ENCODE measurements around the gene MAOA. TPM values are rescaled to one million over a fixed set of nuclear protein-coding genes. Genes with fewer than 3 reads are reported as not detected.

MAOA gene
- total RNA-seq, 4 donors from 2014 or later: 155 to 184 (median 166) TPM

DNA sequence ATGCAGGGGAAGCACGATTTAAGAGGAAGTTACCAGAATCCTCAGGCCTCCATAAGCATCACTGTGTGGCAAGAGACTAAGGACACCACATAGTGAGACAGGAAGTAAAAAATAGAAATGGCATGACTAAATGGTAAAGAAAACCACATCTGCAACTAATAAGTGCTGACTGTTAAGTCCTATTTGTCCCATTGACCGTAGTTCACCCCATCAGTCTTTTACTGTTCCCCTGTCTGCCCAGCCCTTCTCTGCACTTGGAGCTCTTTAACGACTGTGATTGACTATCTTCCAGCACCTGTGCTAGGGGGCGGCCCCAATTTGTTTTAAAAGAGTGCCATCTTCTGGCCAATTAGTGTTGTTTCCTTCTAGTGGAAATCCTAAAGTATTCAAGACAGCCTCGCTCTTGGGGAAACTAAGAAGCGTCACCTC lies 94.2 kb downstream of the MAOA start:
- H3K4me3 ChIP-seq (ENCODE audit: low read depth, poor library complexity, severe bottlenecking): no peak overlapping the region
- TF ChIP-seq, protein P1, sequence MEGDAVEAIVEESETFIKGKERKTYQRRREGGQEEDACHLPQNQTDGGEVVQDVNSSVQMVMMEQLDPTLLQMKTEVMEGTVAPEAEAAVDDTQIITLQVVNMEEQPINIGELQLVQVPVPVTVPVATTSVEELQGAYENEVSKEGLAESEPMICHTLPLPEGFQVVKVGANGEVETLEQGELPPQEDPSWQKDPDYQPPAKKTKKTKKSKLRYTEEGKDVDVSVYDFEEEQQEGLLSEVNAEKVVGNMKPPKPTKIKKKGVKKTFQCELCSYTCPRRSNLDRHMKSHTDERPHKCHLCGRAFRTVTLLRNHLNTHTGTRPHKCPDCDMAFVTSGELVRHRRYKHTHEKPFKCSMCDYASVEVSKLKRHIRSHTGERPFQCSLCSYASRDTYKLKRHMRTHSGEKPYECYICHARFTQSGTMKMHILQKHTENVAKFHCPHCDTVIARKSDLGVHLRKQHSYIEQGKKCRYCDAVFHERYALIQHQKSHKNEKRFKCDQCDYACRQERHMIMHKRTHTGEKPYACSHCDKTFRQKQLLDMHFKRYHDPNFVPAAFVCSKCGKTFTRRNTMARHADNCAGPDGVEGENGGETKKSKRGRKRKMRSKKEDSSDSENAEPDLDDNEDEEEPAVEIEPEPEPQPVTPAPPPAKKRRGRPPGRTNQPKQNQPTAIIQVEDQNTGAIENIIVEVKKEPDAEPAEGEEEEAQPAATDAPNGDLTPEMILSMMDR (IDR thresholded peaks at IDR 0.05): no peak
- TF ChIP-seq POLR2A (IDR thresholded peaks at IDR 0.05): no peak
- intact Hi-C loops (cut with DNase I; ENCODE audit: low total_unique reads): no loop called here
- WGBS, 2 donors: 6 to 19% methylated on average over 6 of the region's 6 CpGs
- peak in 1 of 2 donors; percentile 49 for DNase-seq (ENCODE audit: low spot score in 2 of 2)

DNA sequence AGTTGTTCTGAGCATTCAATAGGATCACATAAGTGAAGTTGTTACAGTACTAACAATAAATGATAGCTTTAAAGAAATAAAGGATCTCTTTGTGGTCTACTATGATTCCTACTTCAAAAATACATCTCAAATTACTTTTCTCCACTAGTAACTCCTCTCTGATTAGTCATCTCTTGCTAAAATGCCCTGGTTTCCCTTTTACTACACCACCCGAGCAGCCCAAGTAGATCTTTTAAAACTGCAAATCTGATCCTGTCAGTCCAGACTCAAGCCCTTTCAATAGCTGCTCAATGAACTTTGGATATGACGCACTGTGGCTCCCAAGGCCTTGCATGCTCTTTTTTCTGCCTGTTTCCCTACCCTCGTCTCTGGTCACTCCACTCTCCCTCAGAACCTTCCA lies 97.5 kb downstream of the MAOA start:
- no peak for TF ChIP-seq POLR2A (IDR thresholded peaks at IDR 0.05)
- TF ChIP-seq, protein P1 (IDR thresholded peaks at IDR 0.05): no peak
- no peak overlapping the region for H3K4me3 ChIP-seq (ENCODE audit: low read depth, poor library complexity, severe bottlenecking)
- WGBS, 2 donors: 69 to 84% methylated on average over 3 of the region's 3 CpGs
- DNase-seq (ENCODE audit: low spot score in 2 of 2): no peak
- intact Hi-C loops (cut with DNase I; ENCODE audit: low total_unique reads): no loop called here

DNA sequence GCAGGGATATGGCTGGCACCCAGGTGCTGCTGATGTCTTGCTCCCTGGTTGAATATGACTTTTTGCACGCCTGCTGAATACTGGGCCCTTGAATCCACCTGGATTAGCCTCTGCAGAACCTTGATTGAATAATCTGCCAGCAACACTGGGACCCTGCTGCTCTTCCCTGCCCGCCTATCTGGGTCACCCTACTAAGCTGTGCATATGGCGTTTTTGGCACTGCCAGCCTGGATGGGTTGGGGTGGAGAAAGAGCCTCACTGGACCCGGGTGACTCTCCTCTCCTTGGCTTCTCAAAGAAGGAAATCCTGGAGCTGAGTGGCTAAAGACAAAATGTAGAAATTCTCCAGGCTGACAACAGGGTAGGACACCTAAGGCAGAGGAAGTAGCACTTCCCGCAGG lies 100.0 kb downstream of the MAOA start:
- no peak for DNase-seq (ENCODE audit: low spot score in 2 of 2)
- TF ChIP-seq, protein P1 (IDR thresholded peaks at IDR 0.05): no peak
- no peak for TF ChIP-seq POLR2A (IDR thresholded peaks at IDR 0.05)
- WGBS, 2 donors: 76 to 97% methylated on average over 5 of the region's 5 CpGs
- no peak overlapping the region for H3K4me3 ChIP-seq (ENCODE audit: low read depth, poor library complexity, severe bottlenecking)
- intact Hi-C loops (cut with DNase I; ENCODE audit: low total_unique reads): no loop called here

DNA sequence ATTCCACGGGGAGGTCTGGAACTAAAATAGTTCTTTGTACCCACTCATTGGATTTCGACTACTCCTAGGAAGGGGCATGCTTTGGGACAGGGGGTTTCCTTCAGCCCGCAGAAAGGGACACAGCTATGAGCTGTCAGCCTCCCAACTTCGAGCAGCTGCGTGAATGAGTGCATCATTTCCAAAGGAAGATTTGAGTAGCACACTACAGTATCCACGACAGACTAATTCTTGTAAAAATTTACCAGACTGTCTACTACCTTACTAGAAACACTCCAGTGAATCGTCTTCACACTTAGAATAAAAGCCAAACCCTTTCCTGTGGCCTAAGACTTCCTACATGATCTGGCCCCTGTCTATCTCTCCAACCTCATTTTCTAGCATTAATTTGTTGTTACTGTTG lies 101.9 kb downstream of the MAOA start:
- TF ChIP-seq, protein P1 (IDR thresholded peaks at IDR 0.05): no peak
- TF ChIP-seq POLR2A (IDR thresholded peaks at IDR 0.05): no peak
- 74 to 94% methylated on average over 7 of the region's 7 CpGs for WGBS, 2 donors
- no peak overlapping the region for H3K4me3 ChIP-seq (ENCODE audit: low read depth, poor library complexity, severe bottlenecking)
- DNase-seq (ENCODE audit: low spot score in 2 of 2): no peak
- intact Hi-C loops (cut with DNase I; ENCODE audit: low total_unique reads): no loop called here

DNA sequence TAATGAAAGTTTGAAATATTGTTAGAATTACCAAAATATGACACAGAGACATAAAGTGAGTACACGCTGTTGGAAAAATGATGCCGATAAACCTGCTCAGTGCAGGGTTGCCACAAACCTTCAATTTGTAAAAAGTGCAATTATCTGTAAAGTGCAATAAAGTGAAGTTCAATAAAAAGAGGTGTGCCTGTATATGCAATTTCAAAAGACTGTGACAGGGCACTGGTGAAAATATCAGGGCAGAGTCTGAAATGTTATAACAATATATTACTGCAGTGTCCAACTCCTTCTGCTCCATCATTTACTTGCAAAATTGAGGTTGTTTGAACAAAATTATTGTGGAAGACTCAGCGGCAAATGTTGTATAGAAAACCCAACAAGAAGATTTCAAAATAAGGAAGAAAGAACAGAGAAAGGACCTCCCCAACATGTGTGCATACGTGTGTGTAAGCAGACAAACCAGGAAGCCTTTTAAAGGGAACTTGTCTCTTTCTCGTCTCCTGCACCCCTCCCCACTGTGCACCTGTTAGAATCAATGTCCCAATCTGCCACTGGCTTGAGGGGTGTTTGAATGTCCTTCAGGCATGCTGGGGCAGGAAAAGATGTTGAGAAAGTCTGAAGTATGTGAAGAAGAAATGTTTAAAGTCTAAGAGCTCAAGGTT lies 130.0 kb downstream of the MAOA start:
- 83 to 86% methylated on average over 5 of the region's 5 CpGs for WGBS, 2 donors
- H3K4me3 ChIP-seq (ENCODE audit: low read depth, poor library complexity, severe bottlenecking): no peak overlapping the region
- DNase-seq (ENCODE audit: low spot score in 2 of 2): no peak
- intact Hi-C loops (cut with DNase I; ENCODE audit: low total_unique reads): no loop called here
- TF ChIP-seq POLR2A (IDR thresholded peaks at IDR 0.05): no peak
- TF ChIP-seq, protein P1 (IDR thresholded peaks at IDR 0.05): no peak

Other genes starting within 250 kb of the MAOA start
- gene MAOB, start 226.2 kb downstream of the MAOA start, total RNA-seq: 1 to 10 TPM in 3 of 4 donors, under 1 TPM in 1; 0.34 to 6.3 (median 3.7) TPM

Data from lower leg skin (tissue), 4 donors.